ENCODE data around the gene PRIMA1. TPM values are rescaled to one million over a fixed set of nuclear protein-coding genes. Genes with fewer than 3 reads are reported as not detected.

PRIMA1 gene
- total RNA-seq, 1 experiment from 2014 or later: 1.0 TPM

DNA sequence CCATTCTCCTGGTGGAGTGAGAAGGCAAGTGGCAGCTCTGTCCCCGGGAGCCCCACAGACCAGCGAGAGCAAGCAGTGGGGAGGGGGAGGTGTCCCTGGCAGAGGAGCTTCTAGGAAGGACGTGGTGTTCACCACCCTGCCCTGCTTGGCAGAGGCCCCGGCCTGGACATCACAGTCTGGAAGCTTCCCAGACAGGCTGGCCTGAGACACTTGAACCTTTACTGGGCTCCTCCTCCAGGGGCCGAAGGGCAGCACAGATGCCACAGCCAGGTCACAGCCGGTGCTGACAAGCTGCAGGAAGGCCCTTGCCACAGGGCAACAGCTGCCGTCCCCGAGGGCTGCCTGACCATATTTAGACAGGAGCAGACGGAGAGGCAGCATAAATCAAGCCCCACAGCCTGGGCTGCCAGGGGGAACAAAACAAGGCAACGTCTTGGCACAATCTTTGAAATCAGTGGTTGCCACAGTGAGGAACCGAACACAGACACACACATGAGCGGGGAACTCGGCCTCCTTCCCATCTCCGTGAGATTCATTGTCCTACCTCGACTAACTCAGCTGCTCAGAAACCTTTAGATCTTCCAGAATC lies 28.5 kb downstream of the PRIMA1 start:
- no peaks in the 10 kb centered on the region for H3K27me3 ChIP-seq (replicated peaks; ENCODE audit: control insufficient read depth, insufficient read depth, low read length)
- H3K9me3 ChIP-seq: no peaks in the 10 kb centered on the region
- Mint-ChIP-seq H3K4me3 (ENCODE audit: unreplicated experiment) (no peak overlapping the region), H3K9me3 (ENCODE audit: unreplicated experiment) (no peaks in the 10 kb centered on the region), H3K27me3 (ENCODE audit: insufficient read depth, unreplicated experiment) (no peaks in the 10 kb centered on the region), H3K27ac (ENCODE audit: unreplicated experiment) (no peak overlapping the region), H3K4me1 (ENCODE audit: low read depth, unreplicated experiment) (no peaks in the 10 kb centered on the region), H3K36me3 (ENCODE audit: insufficient read depth, unreplicated experiment) (no peaks in the 10 kb centered on the region)
- no TSS peak for BruUV-seq (replicated peaks)
- ChIA-PET POLR2A (no interaction called here), CTCF (no interaction called here)
- no peaks in the 10 kb centered on the region for H3K36me3 ChIP-seq (ENCODE audit: control insufficient read depth, insufficient read depth, low read length)
- TF ChIP-seq, protein P1, sequence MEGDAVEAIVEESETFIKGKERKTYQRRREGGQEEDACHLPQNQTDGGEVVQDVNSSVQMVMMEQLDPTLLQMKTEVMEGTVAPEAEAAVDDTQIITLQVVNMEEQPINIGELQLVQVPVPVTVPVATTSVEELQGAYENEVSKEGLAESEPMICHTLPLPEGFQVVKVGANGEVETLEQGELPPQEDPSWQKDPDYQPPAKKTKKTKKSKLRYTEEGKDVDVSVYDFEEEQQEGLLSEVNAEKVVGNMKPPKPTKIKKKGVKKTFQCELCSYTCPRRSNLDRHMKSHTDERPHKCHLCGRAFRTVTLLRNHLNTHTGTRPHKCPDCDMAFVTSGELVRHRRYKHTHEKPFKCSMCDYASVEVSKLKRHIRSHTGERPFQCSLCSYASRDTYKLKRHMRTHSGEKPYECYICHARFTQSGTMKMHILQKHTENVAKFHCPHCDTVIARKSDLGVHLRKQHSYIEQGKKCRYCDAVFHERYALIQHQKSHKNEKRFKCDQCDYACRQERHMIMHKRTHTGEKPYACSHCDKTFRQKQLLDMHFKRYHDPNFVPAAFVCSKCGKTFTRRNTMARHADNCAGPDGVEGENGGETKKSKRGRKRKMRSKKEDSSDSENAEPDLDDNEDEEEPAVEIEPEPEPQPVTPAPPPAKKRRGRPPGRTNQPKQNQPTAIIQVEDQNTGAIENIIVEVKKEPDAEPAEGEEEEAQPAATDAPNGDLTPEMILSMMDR (IDR thresholded peaks at IDR 0.05; ENCODE audit: insufficient read depth in 1 of 2, low read depth in 1 of 2, low read length in 1 of 2, severe bottlenecking in 1 of 2, unreplicated experiment in 1 of 2): no peak
- H3K4me1 ChIP-seq: no peaks in the 10 kb centered on the region
- no peak for DNase-seq
- H3K4me3 ChIP-seq (ENCODE audit: low read depth, low read length): no peak overlapping the region
- intact Hi-C loops (cut with micrococcal nuclease; ENCODE audit: unreplicated experiment): no loop called here

DNA sequence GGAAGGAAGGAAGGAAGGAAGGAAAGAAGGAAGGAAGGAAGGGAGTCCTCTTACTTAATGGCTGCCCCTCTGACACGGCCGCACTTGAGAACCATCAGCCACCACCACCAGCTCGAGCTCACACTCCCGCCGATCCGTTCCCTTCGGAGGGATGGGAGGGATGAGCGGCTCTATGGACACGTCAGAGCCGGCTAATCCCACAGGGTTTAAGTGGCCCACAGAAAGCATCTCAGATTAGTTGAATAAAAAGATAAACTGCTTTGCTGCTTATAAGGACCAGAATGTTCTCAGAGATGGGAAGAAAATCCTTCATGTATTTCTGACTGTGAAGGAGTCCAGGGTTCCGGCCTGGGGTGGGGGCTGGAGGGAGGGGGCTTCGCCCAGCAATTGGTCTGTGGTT lies 31.1 kb downstream of the PRIMA1 start:
- no TSS peak for BruUV-seq (replicated peaks)
- ChIA-PET CTCF (no interaction called here), POLR2A (no interaction called here)
- Histone ChIP-seq H3K36me3 (ENCODE audit: control insufficient read depth, insufficient read depth, low read length) (no peaks in the 10 kb centered on the region), H3K9me3 (no peaks in the 10 kb centered on the region), H3K4me1 (no peaks in the 10 kb centered on the region), H3K4me3 (ENCODE audit: low read depth, low read length) (no peak overlapping the region), H3K27me3 (replicated peaks; ENCODE audit: control insufficient read depth, insufficient read depth, low read length) (no peaks in the 10 kb centered on the region)
- H3K4me3 Mint-ChIP-seq (ENCODE audit: unreplicated experiment): no peak overlapping the region
- H3K27me3 Mint-ChIP-seq (ENCODE audit: insufficient read depth, unreplicated experiment): no peaks in the 10 kb centered on the region
- TF ChIP-seq, protein P1 (IDR thresholded peaks at IDR 0.05; ENCODE audit: insufficient read depth in 1 of 2, low read depth in 1 of 2, low read length in 1 of 2, severe bottlenecking in 1 of 2, unreplicated experiment in 1 of 2): no peak
- DNase-seq: no peak
- intact Hi-C loops (cut with micrococcal nuclease; ENCODE audit: unreplicated experiment): no loop called here
- H3K9me3 Mint-ChIP-seq (ENCODE audit: unreplicated experiment): no peaks in the 10 kb centered on the region
- H3K27ac Mint-ChIP-seq (ENCODE audit: unreplicated experiment): no peak overlapping the region
- no peaks in the 10 kb centered on the region for H3K4me1 Mint-ChIP-seq (ENCODE audit: low read depth, unreplicated experiment)
- H3K36me3 Mint-ChIP-seq (ENCODE audit: insufficient read depth, unreplicated experiment): no peaks in the 10 kb centered on the region

DNA sequence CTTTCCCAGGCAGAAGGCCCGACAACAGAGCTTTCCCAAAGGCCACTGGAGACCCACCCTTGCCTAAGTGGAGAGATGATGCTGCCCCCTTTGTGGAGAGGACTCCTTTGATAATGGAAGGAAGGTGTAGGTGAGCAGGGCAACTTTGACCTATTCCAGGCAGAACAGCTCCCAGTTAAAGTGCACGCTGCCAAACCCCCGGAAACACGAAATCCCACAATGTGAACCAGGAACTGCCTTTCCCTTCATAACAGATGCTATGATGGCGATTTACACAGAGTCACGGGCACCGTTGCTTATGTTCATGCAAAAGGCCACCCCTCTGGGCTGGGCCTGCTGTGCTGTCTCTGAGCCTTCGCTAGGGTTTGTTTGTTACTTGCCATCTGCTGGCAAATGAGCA lies 34.6 kb downstream of the PRIMA1 start:
- Histone ChIP-seq H3K4me3 (ENCODE audit: low read depth, low read length) (no peak overlapping the region), H3K27me3 (replicated peaks; ENCODE audit: control insufficient read depth, insufficient read depth, low read length) (no peaks in the 10 kb centered on the region), H3K4me1 (no peaks in the 10 kb centered on the region), H3K9me3 (no peaks in the 10 kb centered on the region), H3K36me3 (ENCODE audit: control insufficient read depth, insufficient read depth, low read length) (no peaks in the 10 kb centered on the region)
- Mint-ChIP-seq H3K36me3 (ENCODE audit: insufficient read depth, unreplicated experiment) (no peaks in the 10 kb centered on the region), H3K9me3 (ENCODE audit: unreplicated experiment) (no peaks in the 10 kb centered on the region), H3K27ac (ENCODE audit: unreplicated experiment) (no peak overlapping the region), H3K27me3 (ENCODE audit: insufficient read depth, unreplicated experiment) (no peaks in the 10 kb centered on the region), H3K4me1 (ENCODE audit: low read depth, unreplicated experiment) (no peaks in the 10 kb centered on the region), H3K4me3 (ENCODE audit: unreplicated experiment) (no peak overlapping the region)
- intact Hi-C loops (cut with micrococcal nuclease; ENCODE audit: unreplicated experiment): no loop called here
- CTCF ChIA-PET: no interaction called here
- TF ChIP-seq, protein P1 (IDR thresholded peaks at IDR 0.05; ENCODE audit: insufficient read depth in 1 of 2, low read depth in 1 of 2, low read length in 1 of 2, severe bottlenecking in 1 of 2, unreplicated experiment in 1 of 2): no peak
- DNase-seq: no peak
- POLR2A ChIA-PET: no interaction called here
- no TSS peak for BruUV-seq (replicated peaks)
